ENCODE results near the gene SSTR3. TPM values are rescaled to one million over a fixed set of nuclear protein-coding genes. Genes with fewer than 3 reads are reported as not detected.
"Not testable (repeated sequence)": the region's sequence is repeated elsewhere in the genome, so short reads cannot be mapped to it uniquely, and the experiment has no call there.

The SSTR3 gene
- total and polyA plus RNA-seq, 10 of the 15 experiments (the other 5 are each of a cell fraction or from before 2014, with no cell fraction given) = 0.03 to 4.5 (median 2.4) TPM

- TF ChIP-seq HDGF (IDR thresholded peaks at IDR 0.05) (no peak), MAX (IDR thresholded peaks at IDR 0.05; ENCODE audit: low read depth, low read length) (no peak), NR2C1 (IDR thresholded peaks at IDR 0.05) (no peak), RAD51 (IDR thresholded peaks at IDR 0.05) (no peak), EGR1 (IDR thresholded peaks at IDR 0.05; ENCODE audit: borderline replicate concordance in 1 of 2, low read depth in 2 of 2, low read length in 2 of 2) (no peak)
Observed at GRCh38 chr22:37172266-37173245, 39.7 kb downstream of the SSTR3 start (continued).

- peaks cover 24% of the 10 kb centered on the region for H3K4me1 ChIP-seq (ENCODE audit: control insufficient read depth, insufficient read depth, low read length)
- no peak overlapping the region for H2AFZ ChIP-seq (ENCODE audit: control insufficient read depth, low read depth, low read length)
- 54% methylated on average over 5 of the region's 5 CpGs for WGBS (ENCODE audit: insufficient coverage, insufficient replicate concordance, low lambda C conversion rate, missing lambda C conversion rate)
- CTCF ChIA-PET = interaction anchor here (1.2 to 2.0 kb wide), 3 partner anchors 24 to 127 kb away, joined by 3 to 10 read pairs (median 5); no protein-coding TSS in a partner anchor
- H3K4me3 ChIP-seq = no peak overlapping the region
- no peak overlapping the region for H3K27ac ChIP-seq (ENCODE audit: control insufficient read depth, insufficient read depth)
- no peak for ATAC-seq
- TF ChIP-seq SKIL (IDR thresholded peaks at IDR 0.05; ENCODE audit: low read depth, poor library complexity, severe bottlenecking) (no peak), IRF4 (IDR thresholded peaks at IDR 0.05; ENCODE audit: low read depth, low read length) (no peak), MTA2 (IDR thresholded peaks at IDR 0.05; ENCODE audit: low read depth) (no peak), FOXM1 (IDR thresholded peaks at IDR 0.05; ENCODE audit: low read depth, low read length) (no peak)
- H3K9me3 ChIP-seq (replicated peaks; ENCODE audit: control insufficient read depth, insufficient read depth, low read length) = peaks cover 4% of the 10 kb centered on the region; the same call in 2 of the 3 replicates
- intact Hi-C loops (cut with micrococcal nuclease; ENCODE audit: unreplicated experiment) (no loop called here), in situ Hi-C loops (cut with MboI) (no loop called here)
- H3K27me3 ChIP-seq (replicated peaks in 1 of 2; ENCODE audit: control insufficient read depth in 2 of 2, insufficient read depth in 2 of 2, low read length in 1 of 2) = no peaks in the 10 kb centered on the region; a peak in 1 of 4 replicates
- no peaks in the 10 kb centered on the region for H3K79me2 ChIP-seq (ENCODE audit: control insufficient read depth, insufficient read depth, low read length)
- H4K20me1 ChIP-seq (ENCODE audit: control insufficient read depth, insufficient read depth) = no peaks in the 10 kb centered on the region
- RAD21 ChIA-PET (ENCODE audit: unreplicated experiment) = no interaction called here
- no peaks in the 10 kb centered on the region for H3K36me3 ChIP-seq (ENCODE audit: control insufficient read depth in 2 of 2, insufficient read depth in 2 of 2, low read length in 1 of 2)
- FAIRE-seq = no peak
- no peak for DNase-seq (ENCODE audit: low read depth, low spot score)
- no peak overlapping the region for H3K9ac ChIP-seq (ENCODE audit: control insufficient read depth, insufficient read depth, low read length)
- SMC1A ChIA-PET (ENCODE audit: uncharacterized antibody, unreplicated experiment) = interaction anchor here (1.3 kb wide), 1 partner anchor 26 kb away, joined by 5 read pairs; no protein-coding TSS in a partner anchor
- H3K4me2 ChIP-seq (ENCODE audit: control insufficient read depth, insufficient read depth) = no peak overlapping the region
- POLR2A ChIA-PET = no interaction called here
- BruUV-seq (replicated peaks) = no TSS peak
Observed at GRCh38 chr22:37171662-37172061, 40.6 kb downstream of the SSTR3 start.

- ChIA-PET RAD21 (ENCODE audit: unreplicated experiment) (interaction anchor here (0.9 kb wide), 1 partner anchor 29 kb away, joined by 3 read pairs; no protein-coding TSS in a partner anchor), SMC1A (ENCODE audit: uncharacterized antibody, unreplicated experiment) (interaction anchor here (1.0 kb wide), 1 partner anchor 44 kb away, joined by 3 read pairs; no protein-coding TSS in a partner anchor), CTCF (interaction anchor here (0.8 to 2.0 kb wide), 4 partner anchors 21 to 126 kb away, joined by 3 to 5 read pairs (median 4); partner anchors contain the start of gene IL2RB), POLR2A (interaction anchor here (0.6 kb wide), 1 partner anchor 176 kb away, joined by 5 read pairs; no protein-coding TSS in a partner anchor)
- H3K36me3 ChIP-seq (ENCODE audit: control insufficient read depth in 2 of 2, insufficient read depth in 2 of 2, low read length in 1 of 2); H3K9me3 ChIP-seq (replicated peaks; ENCODE audit: control insufficient read depth, insufficient read depth, low read length); DNase-seq (ENCODE audit: low read depth, low spot score); H3K27me3 ChIP-seq (replicated peaks in 1 of 2; ENCODE audit: control insufficient read depth in 2 of 2, insufficient read depth in 2 of 2, low read length in 1 of 2); BruUV-seq (replicated peaks); H3K4me3 ChIP-seq; in situ Hi-C loops (cut with MboI); H2AFZ ChIP-seq (ENCODE audit: control insufficient read depth, low read depth, low read length); H3K27ac ChIP-seq (ENCODE audit: control insufficient read depth, insufficient read depth); intact Hi-C loops (cut with micrococcal nuclease; ENCODE audit: unreplicated experiment); ATAC-seq; H4K20me1 ChIP-seq (ENCODE audit: control insufficient read depth, insufficient read depth); FAIRE-seq; H3K4me2 ChIP-seq (ENCODE audit: control insufficient read depth, insufficient read depth); H3K79me2 ChIP-seq (ENCODE audit: control insufficient read depth, insufficient read depth, low read length); H3K9ac ChIP-seq (ENCODE audit: control insufficient read depth, insufficient read depth, low read length): not testable (repeated sequence)
- peaks cover 27% of the 10 kb centered on the region for H3K4me1 ChIP-seq (ENCODE audit: control insufficient read depth, insufficient read depth, low read length)
- WGBS (ENCODE audit: insufficient coverage, insufficient replicate concordance, low lambda C conversion rate, missing lambda C conversion rate) = 80% methylated on average over 16 of the region's 16 CpGs
Observed at GRCh38 chr22:37170689-37171405, 41.4 kb downstream of the SSTR3 start.

All from GM12878 (cell line).